Ovary (tissue), 9 donors: ENCODE results near the gene CEP83. TPM values are rescaled to one million over a fixed set of nuclear protein-coding genes. Genes with fewer than 3 reads are reported as not detected.

ENCODE experiments used
- DNase-seq, 5 donors: peaks; one replicate each; pipeline ENCODE4 v3.0.0-alpha.2; 2019 to 2020
- H3K27ac ChIP-seq, 2 donors: fragments of 200-600 bp; one replicate each; pipeline versions ENCODE4 v1.5.1 to v1.8.0; 2019 to 2022
- H3K27me3 ChIP-seq: fragments of 200-600 bp; one replicate; pipeline ENCODE4 v1.8.0; 2022
- H3K36me3 ChIP-seq: fragments of 200-600 bp; sonication (generic); one replicate; pipeline ENCODE4 v1.5.1; 2019
- H3K4me1 ChIP-seq: one replicate; pipeline ENCODE4 v1.8.1; 2013; ENCODE audit warnings: mild to moderate bottlenecking, moderate library complexity; ENCODE audit not compliant: insufficient read depth
- H3K4me3 ChIP-seq: fragments of 200-600 bp; sonication (generic); one replicate; pipeline ENCODE4 v1.5.1; 2017
- H3K9me3 ChIP-seq, 2 donors: fragments of 200-600 bp in 1 of 2; sonication (generic) in 1 of 2; one replicate each; pipeline versions ENCODE4 v1.5.1 to v1.8.1; 2013 to 2019; ENCODE audit warnings: mild to moderate bottlenecking in 1 of 2, moderate library complexity in 1 of 2
- EP300 ChIP-seq: sonication (generic); formaldehyde crosslinking; IDR thresholded peaks from one replicate; pipeline ENCODE4 v1.6.1; 2017; ENCODE audit warnings: antibody characterized with exemption
- POLR2A ChIP-seq: fragments of 450-650 bp; IDR thresholded peaks from one replicate; pipeline ENCODE4 v1.6.1; 2017; ENCODE audit warnings: antibody characterized with exemption, mild to moderate bottlenecking, moderate library complexity
- WGBS, 3 donors: extraction: QIAGEN DNeasy Blood & Tissue Kit in 1 of 3; methylation state at CpG; one replicate each; pipeline versions ENCODE4 v1.1.5 to v1.1.7; 2013 to 2017; 5-methylcytosine and 5-hydroxymethylcytosine counted together
- intact Hi-C, 4 donors: fragments of 100-400 bp; cut with DNase I; formaldehyde crosslinking; loops; one replicate each; pipeline versions ENCODE4 v1.11.0 to v1.15.1; 2022 to 2023
- polyA plus RNA-seq, 2 donors: library from polyadenylated mRNA; stranded (reverse); fragments of 200-250 nt in 1 of 2; fragments of 350-450 nt in 1 of 2; fragmentation: Illumina TruSeq in 1 of 2; extraction: RNeasy Lipid Tissue Mini Kit (QIAGEN cat#74804) in 1 of 2; gene quantifications; one replicate each; pipeline ENCODE4 v1.2.3, GENCODE V29; 2013 to 2014
- total RNA-seq, 7 donors: library from RNA; depleted of rRNA in 2 of 7; stranded (reverse); fragments of >200 nt in 2 of 7; fragmentation: NEBNext Ultra II Directional in 3 of 7; extraction: Animal tissue kit (Norgen Biotek cat#: 25700) in 3 of 7; gene quantifications; one replicate each; pipeline versions ENCODE4 v1.1.0 to v1.2.4, GENCODE V29; 2016 to 2023
- TF ChIP-seq, protein P1 (sequence below), 3 donors: fragments of 450-650 bp in 2 of 3; fragments of 200-600 bp in 1 of 3; IDR thresholded peaks; one replicate each; pipeline versions ENCODE4 v1.5.1 to v1.8.0; 2016 to 2022; ENCODE audit warnings: antibody characterized with exemption in 3 of 3, mild to moderate bottlenecking in 1 of 3
- donor health status: DM: no; HTN: no; CAD: no; lungs with moderate emphysema.
- donor health status: DM: no; HTN: no; CAD: no.
- donor health status: Bipolar disorder and iron deficiency.
- donor health status: DM: yes; HTN: yes; CAD: no.
- donor health status: DM: no; HTN: no; CAD: no.
- donor health status: DM: yes; HTN: yes; CAD: no.

The CEP83 gene
- total and polyA plus RNA-seq, 9 donors, result 5.5 to 47.6 (median 17.3) TPM

DNA sequence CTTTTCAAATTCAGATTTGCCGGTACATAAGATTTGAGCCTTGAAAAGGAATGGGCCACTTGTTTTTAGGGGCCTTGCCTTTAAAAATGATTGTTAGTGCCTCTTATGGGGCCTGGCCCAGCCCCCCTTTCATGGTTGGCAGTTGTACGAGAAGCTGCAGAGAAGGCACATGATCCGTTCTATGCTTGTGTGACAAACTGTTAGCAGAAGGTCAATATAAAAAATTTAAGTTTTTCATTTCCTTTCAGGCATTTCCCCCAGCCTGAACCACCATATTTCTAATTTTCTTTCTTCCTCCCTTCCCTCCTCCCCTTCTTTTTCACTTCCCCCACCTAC lies 192.2 kb downstream of the CEP83 start:
- no peaks in the 10 kb centered on the region for H3K36me3 ChIP-seq
- H3K4me3 ChIP-seq, result no peak overlapping the region
- DNase-seq, result no peak
- TF ChIP-seq, protein P1, sequence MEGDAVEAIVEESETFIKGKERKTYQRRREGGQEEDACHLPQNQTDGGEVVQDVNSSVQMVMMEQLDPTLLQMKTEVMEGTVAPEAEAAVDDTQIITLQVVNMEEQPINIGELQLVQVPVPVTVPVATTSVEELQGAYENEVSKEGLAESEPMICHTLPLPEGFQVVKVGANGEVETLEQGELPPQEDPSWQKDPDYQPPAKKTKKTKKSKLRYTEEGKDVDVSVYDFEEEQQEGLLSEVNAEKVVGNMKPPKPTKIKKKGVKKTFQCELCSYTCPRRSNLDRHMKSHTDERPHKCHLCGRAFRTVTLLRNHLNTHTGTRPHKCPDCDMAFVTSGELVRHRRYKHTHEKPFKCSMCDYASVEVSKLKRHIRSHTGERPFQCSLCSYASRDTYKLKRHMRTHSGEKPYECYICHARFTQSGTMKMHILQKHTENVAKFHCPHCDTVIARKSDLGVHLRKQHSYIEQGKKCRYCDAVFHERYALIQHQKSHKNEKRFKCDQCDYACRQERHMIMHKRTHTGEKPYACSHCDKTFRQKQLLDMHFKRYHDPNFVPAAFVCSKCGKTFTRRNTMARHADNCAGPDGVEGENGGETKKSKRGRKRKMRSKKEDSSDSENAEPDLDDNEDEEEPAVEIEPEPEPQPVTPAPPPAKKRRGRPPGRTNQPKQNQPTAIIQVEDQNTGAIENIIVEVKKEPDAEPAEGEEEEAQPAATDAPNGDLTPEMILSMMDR (IDR thresholded peaks at IDR 0.05), result no peak
- no peak for TF ChIP-seq POLR2A
- no peak for TF ChIP-seq EP300
- H3K27me3 ChIP-seq, result no peaks in the 10 kb centered on the region
- no peak overlapping the region for H3K27ac ChIP-seq
- 49 to 83% (median 81%) methylated on average over 3 of the region's 3 CpGs for WGBS, 3 donors
- intact Hi-C loops, result no loop called here
- peaks cover 7% of the 10 kb centered on the region for H3K4me1 ChIP-seq
- H3K9me3 ChIP-seq, result no peaks in the 10 kb centered on the region

DNA sequence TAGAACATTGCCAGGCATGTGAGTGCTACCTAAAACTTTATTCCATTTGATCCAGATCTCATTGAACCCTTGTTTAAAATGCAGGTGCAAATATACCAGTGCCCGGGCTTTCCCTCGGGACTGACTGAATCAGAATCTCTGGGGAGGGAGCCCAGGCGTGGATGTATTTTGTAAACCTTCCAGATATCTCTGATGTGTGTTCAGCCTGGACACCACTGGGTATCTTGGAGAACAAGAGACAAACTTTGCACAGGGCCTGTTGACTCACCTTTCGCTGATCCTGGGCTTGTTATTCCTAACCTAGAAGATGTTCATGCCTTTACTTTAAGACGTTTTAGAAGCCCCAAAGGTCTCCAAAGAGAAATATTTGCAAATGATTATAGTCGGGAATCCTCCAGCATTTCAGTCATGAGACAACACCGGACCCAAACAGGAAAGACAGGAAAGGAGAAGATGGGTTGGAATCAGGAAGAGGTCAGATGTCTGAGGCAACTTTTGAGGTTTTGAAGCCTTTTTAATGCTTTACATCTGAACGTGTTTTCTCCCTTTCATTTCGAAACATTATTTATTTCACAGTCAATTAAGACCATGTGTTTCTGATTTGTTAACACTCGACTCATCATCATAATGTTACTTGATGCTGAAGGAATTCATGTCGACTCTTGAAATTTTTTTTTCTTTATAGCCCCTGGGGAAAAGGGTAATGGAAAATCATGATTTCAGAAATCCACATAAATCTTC lies 192.7 kb downstream of the CEP83 start:
- no peak for DNase-seq
- Histone ChIP-seq H3K36me3 (no peaks in the 10 kb centered on the region), H3K4me1 (peaks cover 9% of the 10 kb centered on the region), H3K27ac (no peak overlapping the region), H3K4me3 (no peak overlapping the region), H3K9me3 (no peaks in the 10 kb centered on the region), H3K27me3 (no peaks in the 10 kb centered on the region)
- intact Hi-C loops, result no loop called here
- TF ChIP-seq, protein P1 (IDR thresholded peaks at IDR 0.05), result no peak
- no peak for TF ChIP-seq POLR2A
- no peak for TF ChIP-seq EP300
- WGBS, 3 donors, result 37 to 59% (median 51%) methylated on average over 11 of the region's 11 CpGs

DNA sequence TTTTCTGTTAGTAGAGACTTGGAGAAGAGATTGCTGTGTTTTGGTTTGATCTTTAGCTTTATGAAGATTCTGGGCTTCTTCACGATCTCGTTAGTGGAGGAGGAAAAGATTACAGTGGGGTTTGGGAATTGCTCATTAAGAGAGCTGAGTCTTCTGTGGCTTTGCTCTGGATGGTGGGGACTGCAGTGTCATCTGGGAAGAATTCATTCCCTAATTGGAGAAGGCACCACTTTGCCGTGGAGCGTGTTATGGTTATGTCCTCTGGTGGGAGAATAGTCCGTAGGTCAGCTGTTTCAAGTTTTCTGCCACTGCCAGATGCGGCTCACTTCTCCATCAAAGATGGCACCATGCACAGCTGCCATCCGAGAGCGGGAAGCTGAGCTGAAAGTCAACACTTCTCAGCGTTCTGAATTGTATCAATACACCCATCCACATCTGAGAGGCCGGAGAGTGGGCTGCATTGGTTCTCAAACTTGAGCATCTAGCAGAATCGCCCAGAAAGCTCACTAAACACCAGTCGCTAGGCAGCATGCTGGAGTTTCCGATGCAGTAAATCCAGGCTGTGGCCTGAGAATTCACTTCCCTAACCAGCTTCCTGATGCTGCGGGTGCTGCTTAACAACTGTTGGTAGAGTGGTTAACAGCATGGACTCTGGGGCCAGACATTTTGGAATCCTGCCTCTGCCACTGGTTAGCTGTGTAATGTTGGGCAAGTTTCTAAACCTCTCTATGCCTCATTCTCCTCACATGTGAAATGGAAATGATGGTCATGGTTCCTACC lies 193.5 kb downstream of the CEP83 start:
- H3K27ac ChIP-seq, result no peak overlapping the region
- DNase-seq, result no peak
- intact Hi-C loops, result no loop called here

DNA sequence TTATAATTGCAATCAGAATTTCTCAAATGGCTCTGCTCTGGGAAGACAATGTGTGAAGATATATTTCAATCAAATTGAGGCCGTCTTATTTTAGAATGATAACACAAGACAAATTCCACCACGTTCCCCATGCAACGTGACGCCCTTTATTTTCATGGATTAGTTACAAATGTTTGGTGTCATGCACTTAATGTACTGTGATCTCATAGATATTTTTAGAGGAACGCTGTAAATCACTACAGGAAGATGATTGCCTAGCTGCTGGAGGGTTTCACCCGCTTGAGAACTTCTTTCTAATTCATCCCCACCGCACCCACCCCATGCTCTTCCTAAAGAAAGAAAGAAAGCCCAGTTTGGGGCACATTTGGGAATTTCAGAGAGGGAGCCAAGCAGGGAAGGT lies 194.1 kb downstream of the CEP83 start:
- no peak for DNase-seq
- Histone ChIP-seq H3K27ac (no peak overlapping the region), H3K9me3 (no peaks in the 10 kb centered on the region), H3K4me3 (no peak overlapping the region), H3K4me1 (peaks cover 10% of the 10 kb centered on the region), H3K36me3 (no peaks in the 10 kb centered on the region), H3K27me3 (no peaks in the 10 kb centered on the region)
- TF ChIP-seq, protein P1 (IDR thresholded peaks at IDR 0.05), result no peak
- TF ChIP-seq EP300 (no peak), POLR2A (no peak)
- intact Hi-C loops, result no loop called here
- 69 to 89% (median 87%) methylated on average over 7 of the region's 7 CpGs for WGBS, 3 donors

More for the DNA sequence above, 193.5 kb downstream of the CEP83 start:
- peaks cover 10% of the 10 kb centered on the region for H3K4me1 ChIP-seq
- TF ChIP-seq POLR2A, result no peak
- TF ChIP-seq, protein P1 (IDR thresholded peaks at IDR 0.05), result no peak
- no peak for TF ChIP-seq EP300
- no peak overlapping the region for H3K4me3 ChIP-seq
- H3K27me3 ChIP-seq, result no peaks in the 10 kb centered on the region
- H3K9me3 ChIP-seq, result no peaks in the 10 kb centered on the region
- no peaks in the 10 kb centered on the region for H3K36me3 ChIP-seq
- WGBS, 3 donors, result 82 to 88% (median 84%) methylated on average over 14 of the region's 14 CpGs
